HG03095 (cell line): ENCODE results near the gene GHRH.

ENCODE experiments used
- ATAC-seq: cut with Tn5 transposase; IDR thresholded peaks from one replicate; pipeline ENCODE4 v1.9.1; 2021; ENCODE audit warnings: moderate library complexity; ENCODE audit not compliant: unreplicated experiment

GHRH gene

DNA sequence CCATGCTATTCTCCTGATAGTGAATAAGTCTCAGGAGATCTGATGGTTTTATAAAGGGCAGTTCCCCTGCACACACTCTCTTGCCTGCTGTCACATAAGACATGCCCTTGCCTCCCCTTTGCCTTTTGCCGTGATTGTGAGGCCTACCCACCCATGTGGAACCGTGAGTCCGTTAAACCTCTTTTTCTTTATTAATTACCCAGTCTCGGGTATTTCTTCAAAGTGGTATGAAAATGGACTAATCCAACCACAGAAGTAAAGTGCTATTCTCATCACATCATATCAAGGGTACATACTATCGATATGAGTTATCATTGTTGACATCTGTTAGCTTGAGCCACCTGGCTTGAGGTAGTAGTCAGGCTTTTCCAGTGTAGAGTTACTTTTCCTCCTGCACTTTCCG lies 30.1 kb upstream of the GHRH start:
- ATAC-seq: no peak

GRCh38 chr20:37290158-37290810 lies 28.7 kb upstream of the GHRH start:
- ATAC-seq: no peak

- no peak for ATAC-seq
These were observed 26.5 kb upstream of the GHRH start for GRCh38 chr20:37288091-37288490.

DNA sequence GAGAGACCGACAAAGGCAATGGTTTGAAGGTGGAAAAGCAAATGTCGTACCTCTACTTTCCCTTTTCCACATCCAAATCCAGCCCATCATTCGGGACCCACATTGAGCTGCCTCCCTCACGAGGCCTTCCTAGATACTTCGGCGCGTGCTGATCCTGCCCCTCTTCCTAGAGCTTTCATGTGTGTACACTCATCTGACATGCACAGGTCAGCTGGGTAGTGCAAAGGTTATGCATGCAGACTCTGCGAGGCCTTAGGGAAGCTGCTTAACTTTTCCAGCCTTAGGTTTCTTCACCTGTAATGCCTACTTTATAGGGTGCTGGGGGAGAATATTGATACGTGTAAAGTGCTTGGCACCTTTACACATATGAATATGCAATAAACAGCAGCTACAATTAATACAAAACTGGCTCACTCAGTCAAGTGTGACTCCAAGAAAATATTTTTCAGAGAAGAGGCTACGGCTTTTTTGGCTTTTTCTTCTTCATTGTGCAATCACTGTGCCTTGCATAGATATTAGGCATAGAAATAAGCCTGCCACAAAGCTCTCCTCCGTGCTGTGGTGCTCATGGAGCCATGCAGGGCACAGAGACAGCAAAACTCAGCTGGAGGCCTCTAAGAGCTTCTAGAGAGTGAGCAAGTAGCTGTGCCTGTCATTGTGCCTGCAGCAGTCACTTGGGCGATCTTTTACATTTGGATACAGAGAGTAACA lies 24.2 kb upstream of the GHRH start:
- ATAC-seq: no peak

DNA sequence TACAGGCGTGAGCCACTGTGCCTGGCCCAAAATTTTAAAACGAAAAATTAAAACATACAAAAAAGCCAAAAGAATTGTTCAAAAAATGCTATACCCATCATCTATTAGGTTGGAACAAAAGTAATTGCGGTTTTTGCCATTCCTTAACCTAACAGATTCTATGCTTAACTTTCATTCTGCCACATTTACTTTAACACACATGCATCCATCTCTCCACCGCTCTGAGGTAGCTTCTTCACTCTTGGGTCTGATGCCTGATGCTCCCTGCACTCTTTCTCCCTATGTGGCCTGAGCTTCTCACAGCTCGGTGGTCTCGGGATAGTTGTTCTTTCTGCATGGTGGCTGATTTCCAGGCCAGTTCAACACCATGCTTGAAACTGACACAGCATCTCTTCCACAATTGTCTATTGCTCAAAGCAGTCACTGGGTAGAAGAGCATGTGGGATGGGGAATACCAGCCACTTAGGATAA lies 23.1 kb upstream of the GHRH start:
- no peak for ATAC-seq

DNA sequence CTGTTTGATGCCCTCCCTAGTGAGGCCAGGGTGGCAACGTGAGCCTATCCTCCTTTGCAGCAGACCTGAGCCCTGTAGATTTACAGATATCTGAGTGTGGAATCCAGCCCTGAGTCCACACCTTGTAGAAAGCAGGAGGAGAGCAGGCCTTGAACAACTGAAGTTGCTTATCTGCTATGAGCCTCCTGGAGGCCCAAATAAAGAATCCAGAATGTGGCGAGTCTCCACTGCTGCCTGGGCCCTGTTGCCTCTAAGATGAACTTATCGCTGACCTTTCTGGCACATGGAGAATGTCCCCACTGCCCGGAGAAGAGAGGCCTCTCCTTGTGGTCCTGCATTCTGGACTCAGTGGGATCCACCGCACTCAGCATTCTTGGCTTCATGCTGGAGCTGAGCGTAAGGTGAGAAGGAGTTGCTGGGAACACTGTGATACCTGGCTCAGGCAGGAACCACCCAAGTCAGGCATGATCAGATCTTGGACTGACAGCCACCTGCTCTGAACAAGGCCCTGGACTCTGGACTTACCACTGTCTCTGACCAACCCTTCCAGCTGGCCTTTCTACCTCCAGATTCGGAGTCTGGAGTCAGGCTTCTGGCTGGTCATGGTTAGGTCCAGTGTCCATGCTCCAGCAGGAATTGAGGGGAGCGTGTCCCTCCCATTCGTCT lies 22.0 kb upstream of the GHRH start:
- no peak for ATAC-seq

- no peak for ATAC-seq
These were observed 20.9 kb upstream of the GHRH start for GRCh38 chr20:37282556-37282955.

DNA sequence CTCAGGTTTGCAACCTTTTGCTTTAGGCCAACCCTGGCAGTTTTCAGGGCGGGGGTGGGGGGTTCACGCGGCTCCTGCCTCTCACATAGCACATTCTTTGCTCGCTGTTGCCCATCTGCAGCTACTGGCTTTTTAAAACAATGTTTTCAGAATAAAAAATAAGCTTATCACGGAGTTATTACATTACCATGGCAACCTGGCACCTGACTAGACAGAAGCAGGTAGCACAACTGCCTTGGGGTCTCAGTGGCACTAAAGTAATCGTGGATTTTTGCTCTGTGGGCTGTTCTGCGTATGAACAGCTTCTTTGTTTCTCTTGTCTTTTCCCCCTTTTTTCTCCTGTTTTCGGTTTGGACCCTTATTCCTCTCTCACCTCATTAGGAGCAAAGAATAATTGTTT lies 18.8 kb upstream of the GHRH start:
- ATAC-seq: no peak

DNA sequence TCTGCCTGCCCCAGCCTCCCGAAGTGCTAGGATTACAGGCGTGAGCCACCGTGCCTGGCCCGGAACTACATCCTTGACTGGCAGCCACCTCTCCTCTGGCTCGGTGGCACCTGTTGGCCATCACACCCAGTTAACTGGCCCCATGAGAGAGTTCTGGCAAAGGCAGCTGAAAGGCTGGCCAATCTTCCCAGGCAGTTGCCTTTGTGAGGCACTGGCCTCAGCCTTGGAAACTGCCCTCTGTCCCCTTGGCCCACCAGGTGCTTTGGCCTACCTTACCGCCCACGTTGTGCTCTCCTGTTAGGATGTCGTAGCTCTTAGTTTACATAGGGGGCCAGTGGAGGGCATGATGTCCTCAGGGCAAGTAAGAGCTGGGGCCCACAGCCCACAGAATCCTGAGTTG lies 18.2 kb upstream of the GHRH start:
- no peak for ATAC-seq

- ATAC-seq: no peak
These were observed 17.5 kb upstream of the GHRH start for GRCh38 chr20:37278966-37279590.

DNA sequence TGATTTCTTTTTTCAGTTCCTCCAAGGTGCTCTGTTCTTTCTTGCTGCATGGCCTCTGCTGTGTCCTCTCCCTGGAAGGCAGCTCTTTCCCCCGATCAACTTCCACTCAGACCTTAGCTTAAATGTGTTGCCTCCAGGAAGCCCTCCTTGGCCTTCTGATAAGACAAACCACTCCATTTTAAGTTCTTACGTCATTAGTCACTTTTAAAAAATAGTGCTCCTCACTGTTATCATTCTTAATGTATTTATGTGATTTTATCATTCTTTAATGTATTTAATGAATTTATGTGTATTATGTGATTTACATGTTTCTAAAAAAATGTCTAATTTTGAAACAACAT lies 15.6 kb upstream of the GHRH start:
- no peak for ATAC-seq

DNA sequence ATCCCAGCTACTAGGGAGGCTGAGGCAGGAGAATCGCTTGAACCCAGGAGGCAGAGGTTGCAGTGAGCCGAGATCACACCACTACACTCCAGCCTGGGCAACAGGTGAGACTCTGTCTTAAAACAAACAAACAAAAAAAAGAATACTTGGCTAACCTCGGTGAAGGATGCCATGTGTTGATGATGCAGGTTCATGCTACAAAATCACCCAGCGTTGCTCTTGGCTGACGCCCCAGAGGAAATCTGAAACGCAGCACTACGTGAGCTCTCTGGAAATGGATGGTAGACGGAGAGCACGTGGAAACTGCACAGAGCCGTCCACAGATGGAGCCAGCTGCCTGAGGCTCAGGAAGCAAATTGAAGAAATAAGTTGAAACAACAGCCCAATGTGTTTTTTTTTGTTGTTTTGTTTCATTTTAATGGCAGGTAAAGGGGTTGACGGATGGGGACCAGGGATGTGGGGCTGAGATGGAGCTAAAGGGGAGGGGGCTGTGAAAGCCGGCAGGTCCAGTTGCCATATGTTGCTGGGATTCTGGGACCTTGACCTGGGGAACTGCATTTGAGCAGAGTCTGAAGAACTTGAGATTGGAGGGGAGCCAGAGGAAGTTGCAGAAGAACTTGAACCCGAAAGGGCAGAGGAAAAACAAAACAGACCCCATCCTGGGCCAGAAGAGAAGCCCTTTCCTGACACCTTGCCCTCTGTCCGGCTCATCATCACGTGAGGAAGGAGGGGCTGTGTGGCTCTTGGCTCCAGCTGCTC lies 15.1 kb upstream of the GHRH start:
- ATAC-seq: no peak

DNA sequence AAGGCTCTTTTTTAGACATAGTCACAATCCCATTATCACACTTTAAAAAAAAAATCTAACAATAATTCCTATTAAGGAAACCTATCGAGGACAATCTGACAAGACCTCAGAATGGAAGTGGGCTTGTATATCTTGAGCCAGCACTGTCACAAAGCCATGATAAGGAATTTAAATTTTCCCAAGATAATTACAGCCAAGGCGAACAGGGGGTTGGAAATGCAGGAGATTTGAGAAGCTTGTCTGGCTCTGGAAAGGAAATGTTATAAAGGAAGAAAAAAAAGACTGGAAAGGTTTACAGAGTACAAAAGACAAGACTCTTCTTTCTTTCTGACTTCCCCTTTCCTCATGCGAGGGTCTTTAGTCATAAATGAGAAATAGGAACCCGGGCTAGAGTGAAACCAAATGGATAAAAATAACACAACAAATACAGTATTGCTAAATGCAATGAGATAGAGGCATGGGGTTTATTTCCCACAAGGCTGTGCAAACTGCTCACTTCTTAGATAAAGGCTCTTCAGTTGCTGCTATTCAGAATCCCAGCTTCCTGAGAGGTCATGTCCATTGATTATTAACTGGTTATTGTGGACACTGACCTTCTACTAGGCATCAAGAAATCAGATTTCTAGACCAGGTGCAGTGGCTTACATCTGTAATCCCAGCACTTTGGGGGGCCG lies 13.4 kb upstream of the GHRH start:
- no peak for ATAC-seq

GRCh38 chr20:37273988-37274387 lies 12.4 kb upstream of the GHRH start:
- no peak for ATAC-seq

DNA sequence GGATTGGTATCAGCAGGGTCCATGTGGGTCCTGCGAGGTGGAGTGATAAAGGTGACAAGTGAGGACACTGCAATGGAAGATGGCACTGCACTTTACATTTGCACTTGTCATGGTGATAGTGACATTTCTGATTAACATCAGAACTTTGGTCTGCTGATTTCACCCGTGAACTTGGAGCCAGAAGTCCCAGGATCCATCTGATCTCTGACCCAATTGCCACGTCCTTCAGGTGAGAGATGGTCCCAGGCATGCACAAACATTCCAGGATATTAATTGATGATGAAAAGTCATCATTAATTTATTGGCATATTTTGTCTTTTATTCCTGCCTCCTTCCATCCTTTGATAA lies 9.8 kb upstream of the GHRH start:
- no peak for ATAC-seq

GRCh38 chr20:37270576-37271420 lies 9.2 kb upstream of the GHRH start:
- peak; percentile 69 for ATAC-seq

DNA sequence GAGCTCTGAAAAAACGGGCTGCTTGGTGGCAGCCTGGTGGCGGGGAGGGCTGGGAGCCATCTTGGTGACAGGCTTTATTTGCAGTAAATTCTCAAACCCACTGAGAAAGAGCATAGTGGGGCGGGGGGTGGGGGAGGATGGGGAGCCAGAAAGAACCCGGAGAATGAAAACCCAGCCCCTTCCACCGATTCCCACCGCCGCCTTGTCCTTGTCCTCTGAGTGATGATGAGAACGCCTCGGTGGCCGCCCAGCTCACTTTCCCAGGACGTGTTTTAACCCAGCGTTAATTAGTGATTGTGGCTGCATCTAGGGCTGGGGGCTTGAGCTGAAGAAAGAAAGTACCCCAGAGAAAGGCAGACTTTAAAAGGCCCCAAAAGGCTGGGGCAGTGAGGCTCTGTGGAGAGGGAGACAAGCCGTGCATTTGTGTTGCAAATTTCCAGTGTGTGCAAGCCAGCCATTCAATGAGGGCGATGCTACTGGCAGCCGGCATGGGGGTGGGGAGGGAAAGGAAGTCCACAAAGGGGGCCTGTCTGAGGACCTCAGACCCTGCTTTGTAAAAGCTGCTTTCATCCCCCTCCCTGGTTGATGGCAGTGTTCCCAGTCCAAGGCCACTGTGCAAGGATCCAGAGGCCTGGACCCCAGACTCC lies 6.2 kb upstream of the GHRH start:
- ATAC-seq: no peak

- ATAC-seq: no peak
These were observed 5.5 kb upstream of the GHRH start for GRCh38 chr20:37266940-37267666.

GRCh38 chr20:37265152-37265551 lies 3.5 kb upstream of the GHRH start:
- no peak for ATAC-seq
